ENCODE results near the gene LTBP3. TPM values are rescaled to one million over a fixed set of nuclear protein-coding genes. Genes with fewer than 3 reads are reported as not detected.

The LTBP3 gene
- total RNA-seq, 1 donor: 41.6 TPM

GRCh38 chr11:65578667-65579066 lies 20.5 kb upstream of the LTBP3 start:
- Histone ChIP-seq H3K27me3 (ENCODE audit: insufficient read depth, low read length) (no peaks in the 10 kb centered on the region), H3K36me3 (ENCODE audit: insufficient read depth, low read length) (peaks cover 34% of the 10 kb centered on the region), H3K79me2 (ENCODE audit: insufficient read depth, low read length) (peaks cover 36% of the 10 kb centered on the region), H3K27ac (ENCODE audit: low read depth, low read length) (no peak overlapping the region), H3K4me2 (ENCODE audit: insufficient read depth, low read length) (no peak overlapping the region), H2AFZ (ENCODE audit: low read length) (no peak overlapping the region), H3K4me1 (ENCODE audit: insufficient read depth, low read length) (peaks cover 32% of the 10 kb centered on the region), H3K4me3 (ENCODE audit: insufficient read depth, low read length) (no peak overlapping the region), H4K20me1 (ENCODE audit: insufficient read depth, low read length) (peaks cover 20% of the 10 kb centered on the region), H3K9me3 (ENCODE audit: low read depth, low read length) (no peaks in the 10 kb centered on the region)
- TF ChIP-seq, protein P1, sequence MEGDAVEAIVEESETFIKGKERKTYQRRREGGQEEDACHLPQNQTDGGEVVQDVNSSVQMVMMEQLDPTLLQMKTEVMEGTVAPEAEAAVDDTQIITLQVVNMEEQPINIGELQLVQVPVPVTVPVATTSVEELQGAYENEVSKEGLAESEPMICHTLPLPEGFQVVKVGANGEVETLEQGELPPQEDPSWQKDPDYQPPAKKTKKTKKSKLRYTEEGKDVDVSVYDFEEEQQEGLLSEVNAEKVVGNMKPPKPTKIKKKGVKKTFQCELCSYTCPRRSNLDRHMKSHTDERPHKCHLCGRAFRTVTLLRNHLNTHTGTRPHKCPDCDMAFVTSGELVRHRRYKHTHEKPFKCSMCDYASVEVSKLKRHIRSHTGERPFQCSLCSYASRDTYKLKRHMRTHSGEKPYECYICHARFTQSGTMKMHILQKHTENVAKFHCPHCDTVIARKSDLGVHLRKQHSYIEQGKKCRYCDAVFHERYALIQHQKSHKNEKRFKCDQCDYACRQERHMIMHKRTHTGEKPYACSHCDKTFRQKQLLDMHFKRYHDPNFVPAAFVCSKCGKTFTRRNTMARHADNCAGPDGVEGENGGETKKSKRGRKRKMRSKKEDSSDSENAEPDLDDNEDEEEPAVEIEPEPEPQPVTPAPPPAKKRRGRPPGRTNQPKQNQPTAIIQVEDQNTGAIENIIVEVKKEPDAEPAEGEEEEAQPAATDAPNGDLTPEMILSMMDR (IDR thresholded peaks at IDR 0.05; ENCODE audit: extremely low read depth, low read depth, low read length): no peak
- no peak for DNase-seq (ENCODE audit: insufficient read length, low spot score, missing footprints)

- peak overlapping the region; percentile 77 for H3K4me3 ChIP-seq (ENCODE audit: insufficient read depth, low read length)
- TF ChIP-seq, protein P1 (IDR thresholded peaks at IDR 0.05; ENCODE audit: extremely low read depth, low read depth, low read length): no peak
- H3K9me3 ChIP-seq (ENCODE audit: low read depth, low read length): no peaks in the 10 kb centered on the region
Observed at GRCh38 chr11:65578134-65578533, 20.0 kb upstream of the LTBP3 start.

GRCh38 chr11:65577756-65578109 lies 19.6 kb upstream of the LTBP3 start:
- Histone ChIP-seq H3K4me2 (ENCODE audit: insufficient read depth, low read length) (peak overlapping the region; percentile 91), H2AFZ (ENCODE audit: low read length) (no peak overlapping the region), H3K27ac (ENCODE audit: low read depth, low read length) (peak overlapping the region; percentile 81), H3K9me3 (ENCODE audit: low read depth, low read length) (no peaks in the 10 kb centered on the region), H3K4me1 (ENCODE audit: insufficient read depth, low read length) (peaks cover 40% of the 10 kb centered on the region), H3K36me3 (ENCODE audit: insufficient read depth, low read length) (peaks cover 40% of the 10 kb centered on the region), H4K20me1 (ENCODE audit: insufficient read depth, low read length) (peaks cover 29% of the 10 kb centered on the region), H3K27me3 (ENCODE audit: insufficient read depth, low read length) (no peaks in the 10 kb centered on the region), H3K4me3 (ENCODE audit: insufficient read depth, low read length) (peak overlapping the region; percentile 77), H3K79me2 (ENCODE audit: insufficient read depth, low read length) (peaks cover 44% of the 10 kb centered on the region)
- TF ChIP-seq, protein P1 (IDR thresholded peaks at IDR 0.05; ENCODE audit: extremely low read depth, low read depth, low read length): no peak
- DNase-seq (ENCODE audit: insufficient read length, low spot score, missing footprints): peak; percentile 94

More at GRCh38 chr11:65578134-65578533, 20.0 kb upstream of the LTBP3 start:
- DNase-seq (ENCODE audit: insufficient read length, low spot score, missing footprints): no peak
- Histone ChIP-seq H2AFZ (ENCODE audit: low read length) (no peak overlapping the region), H3K36me3 (ENCODE audit: insufficient read depth, low read length) (peaks cover 40% of the 10 kb centered on the region), H4K20me1 (ENCODE audit: insufficient read depth, low read length) (peaks cover 25% of the 10 kb centered on the region), H3K79me2 (ENCODE audit: insufficient read depth, low read length) (peaks cover 40% of the 10 kb centered on the region), H3K4me2 (ENCODE audit: insufficient read depth, low read length) (peak overlapping the region; percentile 91), H3K27me3 (ENCODE audit: insufficient read depth, low read length) (no peaks in the 10 kb centered on the region), H3K27ac (ENCODE audit: low read depth, low read length) (peak overlapping the region; percentile 81), H3K4me1 (ENCODE audit: insufficient read depth, low read length) (peaks cover 37% of the 10 kb centered on the region)

GRCh38 chr11:65576867-65577755 lies 19.0 kb upstream of the LTBP3 start:
- peaks cover 36% of the 10 kb centered on the region for H3K36me3 ChIP-seq (ENCODE audit: insufficient read depth, low read length)
- TF ChIP-seq, protein P1 (IDR thresholded peaks at IDR 0.05; ENCODE audit: extremely low read depth, low read depth, low read length): no peak
- H2AFZ ChIP-seq (ENCODE audit: low read length): no peak overlapping the region
- peaks cover 46% of the 10 kb centered on the region for H3K79me2 ChIP-seq (ENCODE audit: insufficient read depth, low read length)
- DNase-seq (ENCODE audit: insufficient read length, low spot score, missing footprints): peak; percentile 100
- peak overlapping the region; percentile 91 for H3K4me2 ChIP-seq (ENCODE audit: insufficient read depth, low read length)
- no peaks in the 10 kb centered on the region for H3K27me3 ChIP-seq (ENCODE audit: insufficient read depth, low read length)
- peaks cover 29% of the 10 kb centered on the region for H4K20me1 ChIP-seq (ENCODE audit: insufficient read depth, low read length)
- H3K4me3 ChIP-seq (ENCODE audit: insufficient read depth, low read length): peak overlapping the region; percentile 77
- peaks cover 40% of the 10 kb centered on the region for H3K4me1 ChIP-seq (ENCODE audit: insufficient read depth, low read length)
- no peaks in the 10 kb centered on the region for H3K9me3 ChIP-seq (ENCODE audit: low read depth, low read length)
- H3K27ac ChIP-seq (ENCODE audit: low read depth, low read length): peak overlapping the region; percentile 81
